ENCODE measurements around the gene CUL2.
"Not testable (repeated sequence)": the region's sequence is repeated elsewhere in the genome, so short reads cannot be mapped to it uniquely, and the experiment has no call there.

Gene CUL2

GRCh38 chr10:35015843-35016408 is 74.2 kb downstream of the CUL2 start:
- no peak for DNase-seq

GRCh38 chr10:35012781-35013180 is 77.4 kb downstream of the CUL2 start:
- DNase-seq, result no peak

GRCh38 chr10:35011771-35012191 is 78.4 kb downstream of the CUL2 start:
- no peak for DNase-seq

DNA sequence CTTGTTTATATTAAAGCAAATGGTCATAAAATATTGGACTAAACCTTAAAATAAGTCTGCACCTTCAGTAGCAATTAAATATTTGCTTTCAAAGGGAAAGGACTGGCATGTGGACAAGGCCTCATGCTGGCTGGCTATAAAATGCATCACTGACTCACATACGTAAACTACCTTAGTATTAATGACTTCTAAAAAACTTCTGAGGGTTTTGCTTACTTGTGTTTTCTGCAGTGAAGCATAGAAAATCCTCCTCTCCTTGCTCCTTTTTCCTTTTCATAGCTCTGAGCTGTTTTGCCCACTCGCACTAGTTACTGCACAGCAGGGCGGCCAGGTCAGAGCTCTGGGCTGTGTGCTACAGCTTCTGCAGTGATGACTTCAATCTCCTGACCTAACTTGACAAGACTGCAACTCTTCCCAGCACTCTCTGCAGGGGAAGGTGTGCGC is 82.3 kb downstream of the CUL2 start:
- DNase-seq, result no peak

DNA sequence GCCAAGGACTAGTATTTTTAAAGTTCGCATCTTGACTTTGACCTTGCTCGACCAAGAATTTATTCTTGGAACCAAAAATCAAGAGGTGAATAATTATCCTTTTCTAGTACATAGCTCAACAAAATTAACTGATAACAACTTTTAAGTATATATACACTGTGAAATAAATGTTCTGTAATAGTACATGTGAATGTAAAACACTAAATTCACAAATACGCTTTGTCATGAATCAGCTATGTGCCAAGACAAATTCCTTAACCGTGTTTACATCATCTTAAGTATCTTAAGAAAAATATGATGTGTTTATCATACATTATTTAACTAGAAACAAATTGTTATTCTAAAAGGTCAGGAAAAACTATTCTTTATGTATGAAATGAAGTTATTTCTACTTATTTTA is 83.3 kb downstream of the CUL2 start:
- DNase-seq, result no peak

DNA sequence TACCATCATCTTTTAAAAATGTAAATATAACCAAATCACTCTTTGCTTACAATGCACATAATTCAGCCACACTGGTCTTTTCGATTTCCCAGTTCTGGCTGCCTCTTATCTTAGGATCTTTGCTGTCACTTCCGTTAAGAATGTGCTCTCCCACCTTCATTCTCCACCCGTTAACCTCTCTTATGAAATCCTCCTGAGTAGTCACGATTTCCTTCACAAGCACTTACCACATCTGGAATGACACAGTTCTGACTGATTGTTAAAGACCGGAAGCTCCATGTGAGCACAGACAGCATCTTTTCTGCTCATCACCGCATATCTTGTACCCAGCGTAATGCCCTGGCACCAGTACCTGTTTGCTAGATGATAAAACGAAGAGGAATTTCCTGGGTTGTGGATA is 84.3 kb downstream of the CUL2 start:
- no peak for DNase-seq

DNA sequence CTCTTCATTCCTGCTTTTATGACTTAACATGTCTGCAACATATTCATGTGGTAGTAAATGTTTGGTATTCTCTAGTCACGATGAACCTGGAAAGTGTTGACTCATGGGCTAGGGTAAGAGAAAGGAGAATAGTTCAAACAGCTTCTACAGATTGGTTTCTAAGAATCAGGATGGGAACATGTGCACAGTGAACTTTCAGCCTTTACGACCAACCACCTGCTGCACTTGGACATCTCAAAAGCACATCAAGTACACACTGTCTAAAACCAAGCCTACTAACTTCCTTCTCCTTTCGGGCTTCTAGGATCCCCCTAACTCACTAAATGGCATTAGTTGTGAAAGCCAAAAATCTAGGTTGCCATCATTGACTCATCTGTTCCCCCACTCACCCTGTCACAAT is 85.5 kb downstream of the CUL2 start:
- DNase-seq, result no peak

DNA sequence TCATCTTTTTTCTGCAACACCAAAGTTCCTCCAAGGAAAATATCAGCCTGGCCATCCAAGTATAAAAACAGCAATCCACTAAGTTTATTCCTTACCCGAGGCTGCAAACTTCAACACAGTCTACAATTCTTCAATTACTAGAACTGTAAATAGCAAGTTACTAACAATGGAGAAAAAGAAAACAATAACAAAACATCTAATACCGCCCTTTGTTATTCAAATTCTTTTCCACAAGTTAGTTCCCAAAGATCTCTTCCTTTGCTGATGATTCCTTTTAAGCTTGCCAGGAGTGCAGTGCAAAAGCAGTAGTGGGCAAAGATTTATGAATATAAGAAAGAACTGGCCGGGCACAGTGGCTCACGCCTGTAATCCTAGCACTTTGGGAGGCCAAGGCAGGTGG is 86.2 kb downstream of the CUL2 start:
- DNase-seq, result no peak

DNA sequence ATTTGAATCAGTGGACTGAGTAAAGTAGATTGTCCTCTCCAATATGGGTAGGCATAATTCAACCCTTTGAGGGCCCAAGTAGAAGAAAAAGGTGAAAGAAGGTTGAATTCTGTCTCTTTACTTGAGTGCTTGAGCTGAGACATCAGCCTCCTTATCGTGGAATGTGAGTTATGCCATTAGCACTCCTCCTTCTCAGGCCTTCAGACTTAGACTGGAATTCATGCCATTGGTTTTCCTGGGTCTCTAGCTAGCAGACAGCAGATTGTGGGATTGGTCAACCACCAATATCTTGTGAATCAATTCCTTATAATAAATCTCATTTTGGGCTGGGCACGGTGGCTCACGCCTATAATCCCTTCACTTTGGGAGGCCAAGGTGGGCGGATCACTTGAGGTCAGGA is 89.2 kb downstream of the CUL2 start:
- no peak for DNase-seq

DNA sequence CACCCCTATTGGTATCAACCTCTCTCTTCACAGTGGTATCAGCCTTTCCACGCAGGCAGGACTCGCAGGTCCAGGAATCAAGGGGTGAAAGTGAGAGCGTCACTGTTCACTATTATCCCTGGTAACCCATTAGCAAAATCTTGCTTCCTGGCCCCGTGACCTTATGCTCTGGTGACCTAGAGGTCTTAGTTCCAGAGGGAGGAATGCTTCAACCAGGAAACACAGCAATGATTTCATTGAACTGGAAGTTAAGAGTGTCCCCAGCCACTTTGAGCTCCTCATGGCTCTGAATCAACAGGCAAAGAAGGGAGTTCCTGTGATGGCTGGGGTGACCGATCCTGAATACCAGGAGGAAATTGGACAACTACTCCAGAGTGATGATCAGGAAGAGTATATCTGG is 90.6 kb downstream of the CUL2 start:
- no peak for DNase-seq

DNA sequence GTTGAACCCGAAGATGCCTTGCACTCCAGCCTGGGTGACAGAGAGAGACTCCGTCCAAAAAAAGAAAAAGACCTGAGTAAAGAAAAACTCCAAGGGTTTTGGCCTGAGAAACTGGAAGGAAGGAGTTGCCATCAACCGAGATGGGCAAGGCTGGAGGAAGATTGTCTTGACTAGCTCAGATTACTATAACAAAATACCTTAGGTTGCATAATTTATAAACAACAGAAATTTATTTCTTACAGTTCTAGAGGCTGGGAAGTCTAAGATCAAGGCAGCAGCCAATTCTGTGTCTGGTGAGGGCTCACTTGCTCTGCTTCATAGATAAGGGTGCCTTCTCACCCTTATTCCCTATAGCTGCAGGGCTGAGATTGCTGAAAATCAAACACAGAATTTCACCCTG is 91.2 kb downstream of the CUL2 start:
- DNase-seq, result no peak

GRCh38 chr10:34996843-34997242 is 93.3 kb downstream of the CUL2 start:
- DNase-seq, result no peak

GRCh38 chr10:34995925-34996324 is 94.2 kb downstream of the CUL2 start:
- DNase-seq, result no peak

GRCh38 chr10:34994565-34995142 is 95.5 kb downstream of the CUL2 start:
- no peak for DNase-seq

DNA sequence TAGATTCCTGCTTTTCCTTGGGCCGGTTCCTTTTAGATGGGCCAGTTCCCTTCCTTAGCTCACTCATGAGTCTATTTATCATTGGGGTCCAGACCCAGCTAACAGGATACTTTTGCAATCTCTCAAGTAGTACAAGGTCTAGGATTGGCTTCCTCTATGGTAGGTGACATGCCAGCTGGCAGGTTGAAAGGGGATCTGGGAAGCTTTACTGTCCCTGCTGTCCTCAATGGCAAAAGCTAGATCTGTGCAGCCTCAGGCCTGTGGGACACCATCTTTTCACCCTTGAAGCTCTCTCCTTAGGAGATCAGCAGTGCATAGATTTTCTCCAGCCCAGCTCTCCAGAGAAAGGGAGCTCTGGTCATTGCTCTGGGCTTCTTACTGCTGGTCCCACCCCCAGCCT is 96.4 kb downstream of the CUL2 start:
- no peak for DNase-seq

DNA sequence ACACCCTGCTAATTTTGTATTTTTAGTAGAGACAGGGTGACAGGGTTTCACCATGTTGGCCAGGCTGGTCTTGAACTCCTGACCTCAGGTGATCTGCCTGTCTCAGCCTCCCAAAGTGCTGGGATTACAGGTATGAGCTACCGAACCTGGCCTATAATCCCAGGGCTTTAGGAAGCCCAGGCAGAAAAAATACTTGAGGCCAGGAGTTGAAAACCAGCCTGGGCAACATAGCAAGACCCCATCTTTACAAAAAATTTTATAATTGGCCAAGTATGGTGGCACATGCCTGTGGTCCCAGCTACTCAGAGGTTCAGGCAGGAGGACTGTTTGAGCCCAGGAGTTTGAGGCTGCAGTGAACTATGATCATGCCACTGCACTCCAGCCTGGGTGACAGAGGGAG is 99.0 kb downstream of the CUL2 start:
- not testable (repeated sequence) for DNase-seq

DNA sequence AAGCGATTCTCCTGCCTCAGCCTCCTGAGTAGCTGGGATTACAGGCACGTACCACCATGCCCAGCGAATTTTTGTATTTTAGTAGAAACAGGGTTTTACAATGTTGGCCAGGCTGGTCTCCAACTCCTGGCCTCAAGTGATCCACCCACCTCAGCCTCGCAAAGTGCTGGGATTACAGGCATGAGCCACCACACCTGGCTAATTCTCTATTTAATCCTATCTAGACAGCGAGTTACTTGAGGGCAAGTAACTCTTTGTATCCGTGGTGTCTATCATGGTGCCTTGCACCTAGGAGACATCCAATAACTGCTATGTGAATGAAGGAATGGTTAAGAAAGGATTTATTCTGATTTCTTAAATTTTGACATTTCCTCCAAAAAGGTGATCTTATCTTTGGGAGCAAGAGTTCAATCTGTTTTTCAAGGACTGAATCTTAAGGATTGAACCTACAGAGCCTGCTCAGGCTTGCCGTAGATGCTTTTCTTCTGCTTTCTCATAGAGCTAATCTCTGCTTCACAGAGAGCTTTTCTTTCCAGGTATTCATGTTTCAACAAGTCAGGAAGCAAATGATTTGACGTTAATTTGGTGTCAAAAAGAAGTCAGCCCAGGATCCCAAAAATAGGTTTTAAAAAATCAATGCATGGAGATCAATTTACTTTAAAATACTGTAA is 101.6 kb downstream of the CUL2 start:
- DNase-seq, result no peak

GRCh38 chr10:34985823-34986222 is 104.3 kb downstream of the CUL2 start:
- DNase-seq, result no peak

- no peak for DNase-seq
These were observed 105.0 kb downstream of the CUL2 start for GRCh38 chr10:34985146-34985545.

DNA sequence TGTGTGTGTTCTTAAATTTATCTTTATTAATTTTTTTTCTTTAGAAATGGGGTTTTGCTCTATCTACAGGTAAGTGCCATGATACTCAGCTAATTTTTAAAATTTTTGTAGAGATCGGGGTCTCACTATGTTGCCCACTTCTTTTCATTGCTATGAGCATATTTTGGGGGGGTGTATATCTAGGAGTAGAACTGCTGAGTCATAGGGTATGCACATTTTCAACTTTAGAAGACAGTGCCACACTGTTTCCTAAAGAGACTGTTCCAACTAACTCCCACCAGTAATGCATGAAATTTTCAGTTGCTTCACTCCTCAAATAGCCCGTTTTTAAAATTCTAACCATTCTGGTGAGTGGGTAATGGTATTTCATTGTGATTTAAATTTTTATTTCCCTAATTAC is 108.3 kb downstream of the CUL2 start:
- no peak for DNase-seq

DNA sequence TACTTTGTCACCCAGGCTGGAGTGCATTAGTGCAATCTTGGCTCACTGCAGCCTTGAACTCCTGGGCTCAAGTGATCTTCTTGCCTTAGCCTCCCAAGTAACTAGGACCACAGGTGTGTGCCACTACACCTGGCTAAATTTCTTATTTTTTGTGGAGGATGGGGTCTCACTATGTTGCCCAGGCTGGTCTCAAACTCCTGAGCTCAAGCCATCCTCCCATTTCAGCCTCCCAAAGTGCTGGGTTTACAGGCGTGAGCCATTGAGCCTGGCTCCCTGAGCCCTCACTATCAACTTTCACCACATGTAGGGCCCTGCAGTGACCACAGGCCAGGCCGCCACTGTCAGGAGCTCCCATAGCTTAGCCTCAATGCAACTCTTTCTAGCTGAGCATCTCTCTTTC is 110.2 kb downstream of the CUL2 start:
- no peak for DNase-seq

GRCh38 chr10:34978080-34978479 is 112.1 kb downstream of the CUL2 start:
- no peak for DNase-seq

- not testable (repeated sequence) for DNase-seq
These were observed 113.7 kb downstream of the CUL2 start for GRCh38 chr10:34976380-34976910.

- DNase-seq, result not testable (repeated sequence)
These were observed 115.6 kb downstream of the CUL2 start for GRCh38 chr10:34974364-34975065.
